Body of pancreas (tissue), 4 donors: ENCODE data around the gene CAPZA2.

ENCODE experiments used
- POLR2A ChIP-seq, 3 donors: fragments of 450-650 bp; IDR thresholded peaks; one replicate each; pipeline ENCODE4 v1.6.1; 2016; ENCODE audit warnings: antibody characterized with exemption in 3 of 3, mild to moderate bottlenecking in 2 of 3
- TF ChIP-seq, protein P1 (sequence below), 7 experiments: fragments of 450-650 bp in 4 of 7; fragments of 200-600 bp in 3 of 7; sonication (generic) in 3 of 7; IDR thresholded peaks; one replicate each; pipeline ENCODE4 v1.5.1; 2016 to 2019; ENCODE audit warnings: antibody characterized with exemption in 7 of 7

DNA sequence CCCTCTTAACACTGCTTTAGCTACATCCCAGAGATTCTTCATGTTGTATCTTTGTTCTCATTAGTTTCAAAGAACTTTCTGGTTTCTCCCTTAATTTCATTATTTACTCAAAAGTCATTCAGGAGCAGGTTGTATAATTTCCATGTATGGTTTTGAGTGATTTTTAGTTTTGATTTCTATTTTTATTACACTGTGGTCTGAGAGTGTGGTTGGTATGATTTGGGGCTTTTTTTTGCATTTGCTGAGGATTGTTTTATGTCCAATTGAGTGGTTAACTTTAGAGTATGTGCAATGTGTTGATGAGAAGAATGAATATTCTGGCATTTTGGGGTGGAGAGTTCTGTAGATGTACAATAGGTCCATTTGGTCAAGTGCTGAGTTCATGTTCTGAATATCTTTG, 37.9 kb upstream of the CAPZA2 start:
- TF ChIP-seq, protein P1, sequence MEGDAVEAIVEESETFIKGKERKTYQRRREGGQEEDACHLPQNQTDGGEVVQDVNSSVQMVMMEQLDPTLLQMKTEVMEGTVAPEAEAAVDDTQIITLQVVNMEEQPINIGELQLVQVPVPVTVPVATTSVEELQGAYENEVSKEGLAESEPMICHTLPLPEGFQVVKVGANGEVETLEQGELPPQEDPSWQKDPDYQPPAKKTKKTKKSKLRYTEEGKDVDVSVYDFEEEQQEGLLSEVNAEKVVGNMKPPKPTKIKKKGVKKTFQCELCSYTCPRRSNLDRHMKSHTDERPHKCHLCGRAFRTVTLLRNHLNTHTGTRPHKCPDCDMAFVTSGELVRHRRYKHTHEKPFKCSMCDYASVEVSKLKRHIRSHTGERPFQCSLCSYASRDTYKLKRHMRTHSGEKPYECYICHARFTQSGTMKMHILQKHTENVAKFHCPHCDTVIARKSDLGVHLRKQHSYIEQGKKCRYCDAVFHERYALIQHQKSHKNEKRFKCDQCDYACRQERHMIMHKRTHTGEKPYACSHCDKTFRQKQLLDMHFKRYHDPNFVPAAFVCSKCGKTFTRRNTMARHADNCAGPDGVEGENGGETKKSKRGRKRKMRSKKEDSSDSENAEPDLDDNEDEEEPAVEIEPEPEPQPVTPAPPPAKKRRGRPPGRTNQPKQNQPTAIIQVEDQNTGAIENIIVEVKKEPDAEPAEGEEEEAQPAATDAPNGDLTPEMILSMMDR (IDR thresholded peaks at IDR 0.05): no peak
- no peak for TF ChIP-seq POLR2A (IDR thresholded peaks at IDR 0.05)
